HepG2 (cell line): ENCODE results near the gene SHISA4. TPM values are rescaled to one million over a fixed set of nuclear protein-coding genes. Genes with fewer than 3 reads are reported as not detected.

ENCODE experiments used
- ATAC-seq: fragments of 200-7000 bp; cut with Tn5 transposase; 3 replicates; pipeline ENCODE4 v1.9.1; 2020; ENCODE audit warnings: mild to moderate bottlenecking, moderate library complexity
- BruUV-seq: library from RNA; stranded (reverse); fragments of 400-500 nt; replicated peaks from 2 replicates; lab custom pipeline; 2021; lab: Mats Ljungman, UMichigan
- CTCF ChIA-PET: fragments of 300-600 bp; formaldehyde crosslinking; extraction: SDS; loops from one replicate; lab custom pipeline; 2021; ENCODE audit warnings: low total read pairs, inconsistent platforms, low intra/inter-chr PET ratio; lab: Yijun Ruan, JAX
- POLR2A ChIA-PET: fragments of 350-600 bp; sonication (Branson Sonifier 250); formaldehyde crosslinking; loops from one replicate; lab custom pipeline; 2020; ENCODE audit warnings: antibody characterized with exemption, inconsistent platforms; lab: Yijun Ruan, JAX
- DNase-seq: peaks from one replicate; pipeline ENCODE4 v3.0.0-alpha.2; 2015; ENCODE audit warnings: low spot score
- FAIRE-seq: peaks from 3 replicates; lab custom pipeline; 2011; peaks lifted over from hg19 to GRCh38; lab: Jason Lieb, UNC
- H2AFZ ChIP-seq: one replicate; pipeline ENCODE4 v1.6.1; 2011; ENCODE audit warnings: low read length, inconsistent platforms
- H3K27ac ChIP-seq: fragments of 300-600 bp; 3 replicates; pipeline ENCODE4 v1.8.0; 2011; ENCODE audit warnings: mixed run types, mild to moderate bottlenecking, mixed read lengths, low read length, inconsistent platforms; ENCODE audit not compliant: insufficient read depth; ENCODE audit errors: extremely low read length
- H3K27me3 ChIP-seq, 2 experiments: fragments of 200-600 bp in 1 of 2; 2 replicates in 1 of 2; 3 replicates in 1 of 2; pipeline versions ENCODE4 v1.6.0 to v1.8.0; 2011; ENCODE audit warnings: low read length in 2 of 2, mild to moderate bottlenecking in 2 of 2, moderate library complexity in 2 of 2, inconsistent platforms in 1 of 2; ENCODE audit not compliant: insufficient read depth in 2 of 2, control insufficient read depth in 1 of 2
- H3K36me3 ChIP-seq, 2 experiments: fragments of 200-600 bp in 1 of 2; replicated peaks in 1 of 2; 2 replicates in 1 of 2; 3 replicates in 1 of 2; pipeline versions ENCODE4 v1.5.1 to v1.8.0; 2011; ENCODE audit warnings: low read length in 2 of 2, inconsistent platforms in 1 of 2; ENCODE audit not compliant: insufficient read depth in 2 of 2, control insufficient read depth in 1 of 2
- H3K4me1 ChIP-seq: 2 replicates; pipeline ENCODE4 v1.5.1; 2012; ENCODE audit warnings: low read length, inconsistent platforms; ENCODE audit not compliant: insufficient read depth
- H3K4me2 ChIP-seq: 2 replicates; pipeline ENCODE4 v1.6.0; 2011; ENCODE audit warnings: low read depth, low read length, inconsistent platforms
- H3K4me3 ChIP-seq, 3 experiments: fragments of 200-600 bp in 1 of 3; sonication (generic), shearing (Covaris generic) in 1 of 3; replicated peaks in 1 of 3; 2 replicates each; pipeline ENCODE4 v1.5.1; 2011 to 2016; ENCODE audit warnings: low read length in 3 of 3, inconsistent platforms in 2 of 3, low read depth in 2 of 3, mild to moderate bottlenecking in 2 of 3, control low read depth in 1 of 3, mixed read lengths in 1 of 3; ENCODE audit not compliant: insufficient read depth in 1 of 3
- H3K79me2 ChIP-seq: one replicate; pipeline ENCODE4 v1.6.1; 2011; ENCODE audit warnings: low read length, inconsistent platforms; ENCODE audit not compliant: insufficient read depth
- H3K9ac ChIP-seq: 2 replicates; pipeline ENCODE4 v1.6.0; 2011; ENCODE audit warnings: mild to moderate bottlenecking, low read depth, low read length, inconsistent platforms; ENCODE audit not compliant: insufficient read depth
- H3K9me3 ChIP-seq: 2 replicates; pipeline ENCODE4 v1.5.1; 2012; ENCODE audit warnings: mild to moderate bottlenecking, low read length
- H4K20me1 ChIP-seq: 2 replicates; pipeline ENCODE4 v1.6.0; 2011; ENCODE audit warnings: inconsistent platforms, mild to moderate bottlenecking, low read length, moderate library complexity; ENCODE audit not compliant: insufficient read depth
- DNMT1 ChIP-seq: sonication (generic); formaldehyde crosslinking; IDR thresholded peaks from 2 replicates; pipeline ENCODE4 v1.5.1; 2020; ENCODE audit warnings: mild to moderate bottlenecking, missing genetic modification reagents
- IKZF1 ChIP-seq: fragments of 450-650 bp; IDR thresholded peaks from 2 replicates; pipeline ENCODE4 v1.7.1; 2016
- NFRKB ChIP-seq: fragments of 450-650 bp; IDR thresholded peaks from 2 replicates; pipeline ENCODE4 v1.6.1; 2017
- SMYD3 ChIP-seq: sonication (generic); formaldehyde crosslinking; IDR thresholded peaks from 2 replicates; pipeline ENCODE4 v1.8.1; 2023; ENCODE audit warnings: mild to moderate bottlenecking, missing genetic modification reagents
- SRF ChIP-seq: IDR thresholded peaks from 2 replicates; pipeline ENCODE4 v1.6.1; 2011; ENCODE audit warnings: mild to moderate bottlenecking, low read depth, low read length, moderate library complexity
- ZBTB21 ChIP-seq: sonication (generic); formaldehyde crosslinking; IDR thresholded peaks from 2 replicates; pipeline ENCODE4 v1.4.0; 2020; ENCODE audit warnings: missing genetic modification reagents
- ZFP37 ChIP-seq: sonication (generic); formaldehyde crosslinking; IDR thresholded peaks from 2 replicates; pipeline ENCODE4 v1.4.0; 2020; ENCODE audit warnings: missing genetic modification reagents, borderline replicate concordance
- ZFP91 ChIP-seq: sonication (generic); formaldehyde crosslinking; IDR thresholded peaks from 2 replicates; pipeline ENCODE4 v1.9.0; 2022; ENCODE audit warnings: missing genetic modification reagents, mild to moderate bottlenecking, borderline replicate concordance
- ZHX2 ChIP-seq, 2 experiments: sonication (generic) in 1 of 2; formaldehyde crosslinking in 1 of 2; IDR thresholded peaks; 2 replicates each; pipeline versions ENCODE4 v1.6.1 to v1.9.0; 2014 to 2022; ENCODE audit warnings: antibody characterized with exemption in 1 of 2, borderline replicate concordance in 1 of 2, inconsistent platforms in 1 of 2, low read depth in 1 of 2, missing genetic modification reagents in 1 of 2
- WGBS: methylation state at CpG from one replicate; pipeline ENCODE4 v1.1.6; 2017; ENCODE audit warnings: low lambda C conversion rate; 5-methylcytosine and 5-hydroxymethylcytosine counted together
- in situ Hi-C: cut with HindIII; loops from 2 replicates; pipeline ENCODE4 v1.10.0; 2017; ENCODE audit warnings: low pct_unique_long_range_greater_than_20kb; ENCODE audit not compliant: extremely low pct_ligation_motif_present
- intact Hi-C: fragments of 100-400 bp; cut with micrococcal nuclease; formaldehyde crosslinking; loops from one replicate; pipeline ENCODE4 v1.10.0; 2022; ENCODE audit not compliant: unreplicated experiment
- polyA plus RNA-seq, 8 experiments: library from polyadenylated mRNA; depleted of rRNA in 3 of 8; stranded (reverse) in 7 of 8; unstranded in 1 of 8; fragments of >200 nt; fragmentation: Illumina TruSeq in 4 of 8; extraction: Trizol in 4 of 8; gene quantifications; 2 replicates each; pipeline versions ENCODE4 v1.2.1 to v1.2.3, GENCODE V29; 2011 to 2016; ENCODE audit warnings: low read depth in 4 of 8, missing spikeins in 1 of 8, mixed read lengths in 1 of 8; ENCODE audit not compliant: insufficient read depth in 1 of 8
- total RNA-seq, 5 experiments: library from RNA; depleted of rRNA; stranded (reverse); fragments of >200 nt; fragmentation: Illumina TruSeq; extraction: Trizol; gene quantifications; 2 replicates each; pipeline ENCODE4 v1.2.3, GENCODE V29; 2016; ENCODE audit warnings: low read depth in 1 of 5
- TF ChIP-seq, protein P1 (sequence below): sonication (generic); formaldehyde crosslinking; IDR thresholded peaks from 2 replicates; pipeline ENCODE4 v1.8.0; 2022; ENCODE audit warnings: mild to moderate bottlenecking, missing genetic modification reagents, borderline replicate concordance
- TF ChIP-seq, protein P2 (sequence below): sonication (generic); formaldehyde crosslinking; IDR thresholded peaks from 2 replicates; pipeline ENCODE4 v1.5.0; 2020; ENCODE audit warnings: mild to moderate bottlenecking, missing genetic modification reagents, moderate library complexity

The SHISA4 gene
- total and polyA plus RNA-seq, 2 of the 13 experiments (the other 11 are each of a cell fraction or from before 2014, with no cell fraction given): 0.51 to 1.0 TPM

DNA sequence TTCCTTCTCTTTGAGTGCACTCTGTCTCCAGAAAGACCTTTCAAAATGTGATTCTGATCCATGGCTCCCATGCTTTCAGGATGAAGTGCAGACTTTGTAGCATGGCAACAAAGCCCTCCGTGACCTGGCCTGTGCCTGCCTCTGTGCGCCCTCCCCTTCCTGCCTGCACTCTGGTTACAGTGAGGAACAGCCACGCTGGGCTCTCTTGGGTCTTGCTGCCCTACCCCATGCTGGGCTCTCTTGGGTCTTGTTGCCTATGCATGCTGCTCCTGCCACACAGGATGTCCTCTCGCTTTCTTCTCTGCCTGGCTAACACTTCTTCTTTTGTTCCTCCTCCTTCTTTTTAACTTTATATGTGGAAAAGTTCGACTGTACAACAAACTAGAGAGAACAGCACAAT is 29.6 kb downstream of the SHISA4 start:
- Histone ChIP-seq H3K4me3 (no peak overlapping the region), H4K20me1 (no peaks in the 10 kb centered on the region), H3K4me1 (peaks cover 14% of the 10 kb centered on the region), H3K36me3 (no peaks in the 10 kb centered on the region), H2AFZ (no peak overlapping the region), H3K79me2 (no peaks in the 10 kb centered on the region), H3K9ac (no peak overlapping the region), H3K27ac (no peak overlapping the region), H3K9me3 (no peaks in the 10 kb centered on the region), H3K4me2 (no peak overlapping the region), H3K27me3 (peaks cover 0 to 29% of the 10 kb centered on the region in 2 experiments; a peak in 4 of 5 replicates)
- BruUV-seq: no TSS peak
- 8% methylated on average over 5 of the region's 5 CpGs for WGBS
- ATAC-seq (no peak), DNase-seq (no peak), FAIRE-seq (no peak)
- intact Hi-C loops (no loop called here), in situ Hi-C loops (no loop called here)
- TF ChIP-seq IKZF1 (no peak), ZFP37 (CRISPR knock-in tag) (no peak), ZFP91 (CRISPR knock-in tag) (no peak), SRF (no peak), DNMT1 (no peak), ZBTB21 (CRISPR knock-in tag) (no peak), SMYD3 (CRISPR knock-in tag) (no peak), ZHX2 (IDR thresholded peaks at IDR 0.05; ENCODE audit: low read depth) (no peak), ZHX2 (CRISPR knock-in tag; IDR thresholded peaks at IDR 0.05; ENCODE audit: borderline replicate concordance) (no peak), NFRKB (no peak)
- TF ChIP-seq, protein P1, sequence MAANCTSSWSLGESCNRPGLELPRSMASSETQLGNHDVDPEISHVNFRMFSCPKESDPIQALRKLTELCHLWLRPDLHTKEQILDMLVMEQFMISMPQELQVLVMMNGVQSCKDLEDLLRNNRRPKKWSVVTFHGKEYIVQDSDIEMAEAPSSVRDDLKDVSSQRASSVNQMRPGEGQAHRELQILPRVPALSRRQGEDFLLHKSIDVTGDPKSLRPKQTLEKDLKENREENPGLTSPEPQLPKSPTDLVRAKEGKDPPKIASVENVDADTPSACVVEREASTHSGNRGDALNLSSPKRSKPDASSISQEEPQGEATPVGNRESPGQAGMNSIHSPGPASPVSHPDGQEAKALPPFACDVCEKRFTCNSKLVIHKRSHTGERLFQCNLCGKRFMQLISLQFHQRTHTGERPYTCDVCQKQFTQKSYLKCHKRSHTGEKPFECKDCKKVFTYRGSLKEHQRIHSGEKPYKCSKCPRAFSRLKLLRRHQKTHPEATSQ: no peak
- TF ChIP-seq, protein P2, sequence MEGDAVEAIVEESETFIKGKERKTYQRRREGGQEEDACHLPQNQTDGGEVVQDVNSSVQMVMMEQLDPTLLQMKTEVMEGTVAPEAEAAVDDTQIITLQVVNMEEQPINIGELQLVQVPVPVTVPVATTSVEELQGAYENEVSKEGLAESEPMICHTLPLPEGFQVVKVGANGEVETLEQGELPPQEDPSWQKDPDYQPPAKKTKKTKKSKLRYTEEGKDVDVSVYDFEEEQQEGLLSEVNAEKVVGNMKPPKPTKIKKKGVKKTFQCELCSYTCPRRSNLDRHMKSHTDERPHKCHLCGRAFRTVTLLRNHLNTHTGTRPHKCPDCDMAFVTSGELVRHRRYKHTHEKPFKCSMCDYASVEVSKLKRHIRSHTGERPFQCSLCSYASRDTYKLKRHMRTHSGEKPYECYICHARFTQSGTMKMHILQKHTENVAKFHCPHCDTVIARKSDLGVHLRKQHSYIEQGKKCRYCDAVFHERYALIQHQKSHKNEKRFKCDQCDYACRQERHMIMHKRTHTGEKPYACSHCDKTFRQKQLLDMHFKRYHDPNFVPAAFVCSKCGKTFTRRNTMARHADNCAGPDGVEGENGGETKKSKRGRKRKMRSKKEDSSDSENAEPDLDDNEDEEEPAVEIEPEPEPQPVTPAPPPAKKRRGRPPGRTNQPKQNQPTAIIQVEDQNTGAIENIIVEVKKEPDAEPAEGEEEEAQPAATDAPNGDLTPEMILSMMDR (CRISPR knock-in tag): no peak
- POLR2A ChIA-PET: no interaction called here
- CTCF ChIA-PET: no interaction called here
